Ishikawa (cell line): ENCODE results near the gene HEATR9.

ENCODE experiments used
- EP300 ChIP-seq: IDR thresholded peaks from 2 replicates; pipeline ENCODE4 v1.6.1; 2012; ENCODE audit warnings: borderline replicate concordance
- MAX ChIP-seq: IDR thresholded peaks from 2 replicates; pipeline ENCODE4 v1.6.1; 2012
- RAD21 ChIP-seq: IDR thresholded peaks from 2 replicates; pipeline ENCODE4 v1.6.1; 2012; ENCODE audit warnings: low read depth
- REST ChIP-seq: IDR thresholded peaks from 2 replicates; pipeline ENCODE4 v1.6.1; 2012; ENCODE audit warnings: low read depth, mild to moderate bottlenecking
- TAF1 ChIP-seq: IDR thresholded peaks from 2 replicates; pipeline ENCODE4 v1.6.1; 2012; ENCODE audit warnings: low read depth, mild to moderate bottlenecking
- TCF12 ChIP-seq: IDR thresholded peaks from 2 replicates; pipeline ENCODE4 v1.6.1; 2012; ENCODE audit warnings: low read depth
- TEAD4 ChIP-seq: IDR thresholded peaks from 2 replicates; pipeline ENCODE4 v1.6.1; 2012
- USF1 ChIP-seq: IDR thresholded peaks from 2 replicates; pipeline ENCODE4 v1.6.1; 2012
- YY1 ChIP-seq: IDR thresholded peaks from 2 replicates; pipeline ENCODE4 v1.6.1; 2012; ENCODE audit warnings: low read depth

- TF ChIP-seq EP300 = no peak
- no peak for TF ChIP-seq TCF12
- no peak for TF ChIP-seq REST
- no peak for TF ChIP-seq MAX
- no peak for TF ChIP-seq YY1
- TF ChIP-seq USF1 = no peak
- no peak for TF ChIP-seq TAF1
- TF ChIP-seq TEAD4 = no peak
- TF ChIP-seq RAD21 = no peak
Measured at GRCh38 chr17:35914354-35914753, 45.7 kb upstream of the HEATR9 start.
